Heart right ventricle (tissue), 16 donors: ENCODE measurements around the gene IGFLR1. TPM values are rescaled to one million over a fixed set of nuclear protein-coding genes. Genes with fewer than 3 reads are reported as not detected.

Experiments
- ATAC-seq, 8 donors: fragments of 200-7000 bp; cut with Tn5 transposase; one replicate each; pipeline ENCODE4 v1.9.1; 2020; ENCODE audit warnings: mild to moderate bottlenecking in 8 of 8, moderate library complexity in 8 of 8, moderate number of reproducible peaks in 1 of 8
- DNase-seq, 2 donors: peaks; one replicate each; pipeline ENCODE4 v3.0.0-alpha.2; 2020
- H3K27ac ChIP-seq, 10 donors: fragments of 200-600 bp; sonication (generic) in 2 of 10; one replicate each; pipeline versions ENCODE4 v1.5.0 to v1.8.0; 2020 to 2022; ENCODE audit warnings: mild to moderate bottlenecking in 3 of 10
- H3K27me3 ChIP-seq, 7 donors: fragments of 200-600 bp; one replicate each; pipeline ENCODE4 v1.8.0; 2021 to 2022; ENCODE audit warnings: mild to moderate bottlenecking in 2 of 7
- H3K36me3 ChIP-seq, 9 donors: fragments of 200-600 bp; sonication (generic) in 1 of 9; one replicate each; pipeline versions ENCODE4 v1.5.0 to v1.8.0; 2020 to 2022; ENCODE audit warnings: mild to moderate bottlenecking in 2 of 9
- H3K4me1 ChIP-seq, 9 donors: fragments of 200-600 bp; sonication (generic) in 1 of 9; one replicate each; pipeline versions ENCODE4 v1.5.0 to v1.8.0; 2020 to 2022; ENCODE audit warnings: mild to moderate bottlenecking in 4 of 9
- H3K4me3 ChIP-seq, 10 donors: fragments of 200-600 bp; sonication (generic) in 2 of 10; one replicate each; pipeline versions ENCODE4 v1.5.0 to v1.8.0; 2020 to 2022; ENCODE audit warnings: mild to moderate bottlenecking in 7 of 10, moderate library complexity in 2 of 10
- H3K9me3 ChIP-seq, 11 donors: fragments of 200-600 bp in 10 of 11; sonication (generic) in 2 of 11; one replicate each; pipeline versions ENCODE4 v1.5.0 to v1.8.0; 2013 to 2022; ENCODE audit warnings: mild to moderate bottlenecking in 2 of 11, control low read depth in 1 of 11, moderate library complexity in 1 of 11
- CTCF ChIP-seq, 9 donors: fragments of 200-600 bp; sonication (generic) in 2 of 9; IDR thresholded peaks; one replicate each; pipeline versions ENCODE4 v1.5.0 to v1.8.0; 2021 to 2022; ENCODE audit warnings: antibody characterized with exemption in 9 of 9, mild to moderate bottlenecking in 5 of 9, moderate library complexity in 1 of 9
- WGBS, 2 donors: extraction: QIAGEN DNeasy Blood & Tissue Kit; methylation state at CpG; one replicate each; pipeline ENCODE4 v1.1.7; 2013; ENCODE audit warnings: inconsistent platforms in 1 of 2; 5-methylcytosine and 5-hydroxymethylcytosine counted together
- intact Hi-C, 10 donors: fragments of 100-400 bp; cut with DNase I; formaldehyde crosslinking; loops; one replicate each; pipeline versions ENCODE4 v1.11.1 to v1.14.2; 2022
- polyA plus RNA-seq, 2 donors: library from polyadenylated mRNA; stranded (reverse); fragments of 200-250 nt; gene quantifications; one replicate each; pipeline ENCODE4 v1.2.3, GENCODE V29; 2013
- total RNA-seq, 10 donors: library from RNA; stranded (reverse); fragmentation: NEBNext Ultra II Directional in 3 of 10; extraction: Animal tissue kit (Norgen Biotek cat#: 25700) in 3 of 10; gene quantifications; one replicate each; pipeline versions ENCODE4 v1.2.1 to v1.2.4, GENCODE V29; 2021 to 2023
- donor health status: Arrhythmogenic right ventricular cardiomyopathy.
- donor health status: ischemic (EF 13 %, LVEDD 7.1; RV severe dilation, severe dysfunction).
- donor health status: healthy with polysubstance abuse.
- donor health status: DM: no; HTN: yes; CAD: no.
- donor health status: DM: no; HTN: no; CAD: no.
- donor health status: ischemic (EF 25% LVEDD 6.9; RV normal size, moderate dysfunction).
- donor health status: ischemic (EF 25% LVEDD 5.7; RV mildly dilated, moderate dysfunction).
- donor health status: healthy.
- donor health status: DM: yes; HTN: yes; CAD: no.
- donor health status: Ischemic cardiomyopathy.
- donor health status: ischemic (EF 35%, LVEDD 5.7; RV mildly dilated, moderate dysfunction).
- donor health status: nonischemic (EF 11% LVEDD 7.7; RV severe dilation, severe dysfunction).
- donor health status: DM: yes; HTN: yes; CAD: no.
- donor health status: PGD.
- donor health status: ischemic (EF 29% LVEDD 5.4; RV normal size, mild dysfunction).
- donor health status: nonischemic (EF 23%, LVEDD 6.1; RV moderate dilation, normal function).

IGFLR1 gene
- total and polyA plus RNA-seq, 12 donors: 1.1 to 17.1 (median 2.5) TPM

GRCh38 chr19:35721374-35721773 is 20.9 kb downstream of the IGFLR1 start:
- Histone ChIP-seq H3K4me3 (no peak overlapping the region), H3K9me3 (no peaks in the 10 kb centered on the region), H3K36me3 (peaks cover 3 to 70% (median 50%) of the 10 kb centered on the region in 9 donors), H3K4me1 (peaks cover 4 to 22% (median 16%) of the 10 kb centered on the region in 9 donors), H3K27ac (no peak overlapping the region), H3K27me3 (no peaks in the 10 kb centered on the region)
- no peak for ATAC-seq
- intact Hi-C loops: no loop called here
- DNase-seq: no peak
- 93 to 96% methylated on average over 16 of the region's 16 CpGs for WGBS, 2 donors
- TF ChIP-seq CTCF (IDR thresholded peaks at IDR 0.05): no peak

- 80 to 83% methylated on average over 17 of the region's 17 CpGs for WGBS, 2 donors
- ATAC-seq (no peak), DNase-seq (no peak)
- Histone ChIP-seq H3K36me3 (peaks cover 0 to 62% (median 44%) of the 10 kb centered on the region in 9 donors), H3K4me3 (no peak overlapping the region), H3K27ac (no peak overlapping the region), H3K9me3 (no peaks in the 10 kb centered on the region), H3K27me3 (no peaks in the 10 kb centered on the region), H3K4me1 (peaks cover 6 to 29% (median 22%) of the 10 kb centered on the region in 9 donors)
- TF ChIP-seq CTCF (IDR thresholded peaks at IDR 0.05): no peak
- intact Hi-C loops: no loop called here
Measured at GRCh38 chr19:35720648-35721047, 21.6 kb downstream of the IGFLR1 start.

- no peak overlapping the region for H3K4me3 ChIP-seq
- ATAC-seq (no peak), DNase-seq (no peak)
- no peak for TF ChIP-seq CTCF (IDR thresholded peaks at IDR 0.05)
- intact Hi-C loops: no loop called here
- peak overlapping the region in 2 of 10 donors; percentile 23 for H3K27ac ChIP-seq
- no peaks in the 10 kb centered on the region for H3K27me3 ChIP-seq
- H3K36me3 ChIP-seq: peaks cover 0 to 57% (median 39%) of the 10 kb centered on the region in 9 donors
- H3K9me3 ChIP-seq: no peaks in the 10 kb centered on the region
- 89 to 93% methylated on average over 9 of the region's 9 CpGs for WGBS, 2 donors
- H3K4me1 ChIP-seq: peaks cover 6 to 34% (median 27%) of the 10 kb centered on the region in 9 donors
Measured at GRCh38 chr19:35720163-35720524, 22.1 kb downstream of the IGFLR1 start.

GRCh38 chr19:35719402-35720162 is 22.7 kb downstream of the IGFLR1 start:
- WGBS, 2 donors: 84 to 87% methylated on average over 32 of the region's 32 CpGs
- H3K27ac ChIP-seq: peak overlapping the region in 3 of 10 donors; percentile 23 to 93 (median 23)
- ATAC-seq: no peak
- H3K9me3 ChIP-seq: no peaks in the 10 kb centered on the region
- no peak for TF ChIP-seq CTCF (IDR thresholded peaks at IDR 0.05)
- H3K36me3 ChIP-seq: peaks cover 0 to 52% (median 33%) of the 10 kb centered on the region in 9 donors
- H3K4me3 ChIP-seq: peak overlapping the region in 4 of 10 donors; percentile 68 to 98 (median 84)
- H3K27me3 ChIP-seq: no peaks in the 10 kb centered on the region
- H3K4me1 ChIP-seq: peaks cover 6 to 34% (median 27%) of the 10 kb centered on the region in 9 donors
- no peak for DNase-seq
- intact Hi-C loops: loop anchor here in 7 of 10 donors (2.0 to 10.0 kb wide), 7 partner anchors 25 to 207 kb away; partner anchors contain the start of genes TMEM147 (in 4 of the 7), DMKN (in 1 of the 7), PSENEN (in 1 of the 7) and U2AF1L4 (in 1 of the 7)
